ENCODE measurements around the gene SLC9A3.
"Not testable (repeated sequence)": the region's sequence is repeated elsewhere in the genome, so short reads cannot be mapped to it uniquely, and the experiment has no call there.

SLC9A3 gene

GRCh38 chr5:511476-511875, 12.8 kb downstream of the SLC9A3 start:
- H4K91ac ChIP-seq (ENCODE audit: low read depth, low read length, poor library complexity) = no peak overlapping the region
- peaks cover under 1 to 57% (median under 1%) of the 10 kb centered on the region in 3 experiments for H3K27me3 ChIP-seq (ENCODE audit: control insufficient read depth in 3 of 3, insufficient read depth in 3 of 3, low read depth in 1 of 3, low read length in 3 of 3)
- H3K4ac ChIP-seq (ENCODE audit: low read length) = no peak overlapping the region
- no peak overlapping the region for H3K9ac ChIP-seq (ENCODE audit: low read depth, low read length, poor library complexity)
- H3K9me3 ChIP-seq (replicated peaks in 1 of 2; ENCODE audit: control insufficient read depth in 2 of 2, insufficient read depth in 1 of 2, low read depth in 1 of 2, low read length in 2 of 2) = no peaks in the 10 kb centered on the region
- no peak overlapping the region for H2BK12ac ChIP-seq (ENCODE audit: low read length)
- no peak overlapping the region for H2BK15ac ChIP-seq (ENCODE audit: low read length)
- H3K4me3 ChIP-seq (ENCODE audit: low read length in 2 of 2) = no peak overlapping the region
- no peak overlapping the region for H3K18ac ChIP-seq (ENCODE audit: low read length)
- H3K79me1 ChIP-seq (ENCODE audit: low read depth, low read length) = peaks cover 3% of the 10 kb centered on the region
- H3K4me2 ChIP-seq (ENCODE audit: insufficient read depth, low read length, poor library complexity, severe bottlenecking) = no peak overlapping the region
- no peak overlapping the region for H2AK5ac ChIP-seq (ENCODE audit: low read depth, low read length)
- no peak overlapping the region for H3K14ac ChIP-seq (ENCODE audit: low read length)
- no peak overlapping the region for H2BK5ac ChIP-seq (ENCODE audit: low read length)
- H3K27ac ChIP-seq (replicated peaks; ENCODE audit: low read length) = no peak overlapping the region
- no peak overlapping the region for H2AFZ ChIP-seq (ENCODE audit: low read length)
- no peak for DNase-seq (ENCODE audit: low spot score)
- H2BK120ac ChIP-seq (ENCODE audit: low read depth, low read length) = no peak overlapping the region
- peak overlapping the region; percentile 33 for H4K8ac ChIP-seq (ENCODE audit: low read depth, low read length)
- H3K4me1 ChIP-seq (ENCODE audit: control insufficient read depth in 2 of 2, insufficient read depth in 1 of 2, low read depth in 1 of 2, low read length in 2 of 2) = no peaks in the 10 kb centered on the region
- no peaks in the 10 kb centered on the region for H3K36me3 ChIP-seq (replicated peaks in 1 of 2; ENCODE audit: control insufficient read depth in 2 of 2, insufficient read depth in 2 of 2, low read length in 2 of 2)
- no peak overlapping the region for H3K23ac ChIP-seq (ENCODE audit: low read depth, low read length, poor library complexity)
- WGBS, 2 donors (ENCODE audit: extremely low coverage in 2 of 2, insufficient read length in 2 of 2, insufficient replicate concordance in 1 of 2) = no CpG with 5 or more reads among the region's 16 CpGs

GRCh38 chr5:510521-510920, 13.7 kb downstream of the SLC9A3 start:
- H3K4ac ChIP-seq (ENCODE audit: low read length) = no peak overlapping the region
- no CpG with 5 or more reads among the region's 9 CpGs for WGBS, 2 donors (ENCODE audit: extremely low coverage in 2 of 2, insufficient read length in 2 of 2, insufficient replicate concordance in 1 of 2)
- H3K36me3 ChIP-seq (replicated peaks in 1 of 2; ENCODE audit: control insufficient read depth in 2 of 2, insufficient read depth in 2 of 2, low read length in 2 of 2) = no peaks in the 10 kb centered on the region
- no peak overlapping the region for H2BK120ac ChIP-seq (ENCODE audit: low read depth, low read length)
- no peak overlapping the region for H3K23ac ChIP-seq (ENCODE audit: low read depth, low read length, poor library complexity)
- peaks cover 3 to 52% (median 9%) of the 10 kb centered on the region in 3 experiments for H3K27me3 ChIP-seq (ENCODE audit: control insufficient read depth in 3 of 3, insufficient read depth in 3 of 3, low read depth in 1 of 3, low read length in 3 of 3)
- H3K27ac ChIP-seq (replicated peaks; ENCODE audit: low read length) = no peak overlapping the region
- no peak overlapping the region for H3K18ac ChIP-seq (ENCODE audit: low read length)
- no peaks in the 10 kb centered on the region for H3K9me3 ChIP-seq (replicated peaks in 1 of 2; ENCODE audit: control insufficient read depth in 2 of 2, insufficient read depth in 1 of 2, low read depth in 1 of 2, low read length in 2 of 2)
- H2AK5ac ChIP-seq (ENCODE audit: low read depth, low read length) = peak overlapping the region; percentile 68
- H3K4me1 ChIP-seq (ENCODE audit: control insufficient read depth in 2 of 2, insufficient read depth in 1 of 2, low read depth in 1 of 2, low read length in 2 of 2) = peaks cover 0 to 5% of the 10 kb centered on the region in 2 donors
- no peak overlapping the region for H3K4me2 ChIP-seq (ENCODE audit: insufficient read depth, low read length, poor library complexity, severe bottlenecking)
- H2BK15ac ChIP-seq (ENCODE audit: low read length) = peak overlapping the region; percentile 59
- H4K91ac ChIP-seq (ENCODE audit: low read depth, low read length, poor library complexity) = no peak overlapping the region
- H3K4me3 ChIP-seq (ENCODE audit: low read length in 2 of 2) = no peak overlapping the region
- peaks cover 3% of the 10 kb centered on the region for H3K79me1 ChIP-seq (ENCODE audit: low read depth, low read length)
- H2BK5ac ChIP-seq (ENCODE audit: low read length) = no peak overlapping the region
- H2BK12ac ChIP-seq (ENCODE audit: low read length) = no peak overlapping the region
- H2AFZ ChIP-seq (ENCODE audit: low read length) = no peak overlapping the region
- no peak overlapping the region for H4K8ac ChIP-seq (ENCODE audit: low read depth, low read length)
- no peak overlapping the region for H3K9ac ChIP-seq (ENCODE audit: low read depth, low read length, poor library complexity)
- no peak for DNase-seq (ENCODE audit: low spot score)
- no peak overlapping the region for H3K14ac ChIP-seq (ENCODE audit: low read length)

GRCh38 chr5:509611-510185, 14.6 kb downstream of the SLC9A3 start:
- H3K9ac ChIP-seq (ENCODE audit: low read depth, low read length, poor library complexity) = peak overlapping the region; percentile 46
- H2AFZ ChIP-seq (ENCODE audit: low read length) = no peak overlapping the region

GRCh38 chr5:507986-508575, 16.2 kb downstream of the SLC9A3 start:
- not testable (repeated sequence) for H3K36me3 ChIP-seq (replicated peaks in 1 of 2; ENCODE audit: control insufficient read depth in 2 of 2, insufficient read depth in 2 of 2, low read length in 2 of 2); H2BK15ac ChIP-seq (ENCODE audit: low read length); H2BK120ac ChIP-seq (ENCODE audit: low read depth, low read length); H3K14ac ChIP-seq (ENCODE audit: low read length); H3K27ac ChIP-seq (replicated peaks; ENCODE audit: low read length); DNase-seq (ENCODE audit: low spot score); H2BK12ac ChIP-seq (ENCODE audit: low read length); H3K79me1 ChIP-seq (ENCODE audit: low read depth, low read length); H3K4me2 ChIP-seq (ENCODE audit: insufficient read depth, low read length, poor library complexity, severe bottlenecking); H3K4me3 ChIP-seq (ENCODE audit: low read length in 2 of 2); H3K9ac ChIP-seq (ENCODE audit: low read depth, low read length, poor library complexity); H3K9me3 ChIP-seq (replicated peaks in 1 of 2; ENCODE audit: control insufficient read depth in 2 of 2, insufficient read depth in 1 of 2, low read depth in 1 of 2, low read length in 2 of 2); H2AK5ac ChIP-seq (ENCODE audit: low read depth, low read length); H3K4me1 ChIP-seq (ENCODE audit: control insufficient read depth in 2 of 2, insufficient read depth in 1 of 2, low read depth in 1 of 2, low read length in 2 of 2); H3K4ac ChIP-seq (ENCODE audit: low read length); H4K8ac ChIP-seq (ENCODE audit: low read depth, low read length); H2AFZ ChIP-seq (ENCODE audit: low read length); H2BK5ac ChIP-seq (ENCODE audit: low read length); H3K23ac ChIP-seq (ENCODE audit: low read depth, low read length, poor library complexity); H3K18ac ChIP-seq (ENCODE audit: low read length); H4K91ac ChIP-seq (ENCODE audit: low read depth, low read length, poor library complexity)
- H3K27me3 ChIP-seq (ENCODE audit: control insufficient read depth in 3 of 3, insufficient read depth in 3 of 3, low read depth in 1 of 3, low read length in 3 of 3) = peaks cover 3 to 33% (median 21%) of the 10 kb centered on the region in 3 experiments
- no CpG with 5 or more reads among the region's 42 CpGs for WGBS, 2 donors (ENCODE audit: extremely low coverage in 2 of 2, insufficient read length in 2 of 2, insufficient replicate concordance in 1 of 2)

More at GRCh38 chr5:509611-510185, 14.6 kb downstream of the SLC9A3 start:
- H4K91ac ChIP-seq (ENCODE audit: low read depth, low read length, poor library complexity) = no peak overlapping the region
- no peak overlapping the region for H4K8ac ChIP-seq (ENCODE audit: low read depth, low read length)
- H3K9me3 ChIP-seq (replicated peaks in 1 of 2; ENCODE audit: control insufficient read depth in 2 of 2, insufficient read depth in 1 of 2, low read depth in 1 of 2, low read length in 2 of 2) = no peaks in the 10 kb centered on the region
- H2AK5ac ChIP-seq (ENCODE audit: low read depth, low read length) = no peak overlapping the region
- H3K4ac ChIP-seq (ENCODE audit: low read length) = no peak overlapping the region
- H3K27ac ChIP-seq (replicated peaks; ENCODE audit: low read length) = no peak overlapping the region
- H3K27me3 ChIP-seq (ENCODE audit: control insufficient read depth in 3 of 3, insufficient read depth in 3 of 3, low read depth in 1 of 3, low read length in 3 of 3) = peaks cover 3 to 44% (median 12%) of the 10 kb centered on the region in 3 experiments
- no peak for DNase-seq (ENCODE audit: low spot score)
- H3K23ac ChIP-seq (ENCODE audit: low read depth, low read length, poor library complexity) = no peak overlapping the region
- peaks cover 0 to 5% of the 10 kb centered on the region in 2 donors for H3K4me1 ChIP-seq (ENCODE audit: control insufficient read depth in 2 of 2, insufficient read depth in 1 of 2, low read depth in 1 of 2, low read length in 2 of 2)
- no peak overlapping the region for H3K4me2 ChIP-seq (ENCODE audit: insufficient read depth, low read length, poor library complexity, severe bottlenecking)
- no peaks in the 10 kb centered on the region for H3K36me3 ChIP-seq (replicated peaks in 1 of 2; ENCODE audit: control insufficient read depth in 2 of 2, insufficient read depth in 2 of 2, low read length in 2 of 2)
- H3K79me1 ChIP-seq (ENCODE audit: low read depth, low read length) = peaks cover 3% of the 10 kb centered on the region
- no CpG with 5 or more reads among the region's 22 CpGs for WGBS, 2 donors (ENCODE audit: extremely low coverage in 2 of 2, insufficient read length in 2 of 2, insufficient replicate concordance in 1 of 2)
- no peak overlapping the region for H3K18ac ChIP-seq (ENCODE audit: low read length)
- no peak overlapping the region for H2BK15ac ChIP-seq (ENCODE audit: low read length)
- H3K4me3 ChIP-seq (ENCODE audit: low read length in 2 of 2) = no peak overlapping the region
- H2BK5ac ChIP-seq (ENCODE audit: low read length) = no peak overlapping the region
- H2BK120ac ChIP-seq (ENCODE audit: low read depth, low read length) = no peak overlapping the region
- no peak overlapping the region for H3K14ac ChIP-seq (ENCODE audit: low read length)
- H2BK12ac ChIP-seq (ENCODE audit: low read length) = no peak overlapping the region

Data from neuronal stem cell (in vitro differentiated cells).